Measurements from ENCODE around the gene PRR33.
A peak's percentile ranks its signal among the peaks of the same experiment; 100 is the strongest.

The PRR33 gene

DNA sequence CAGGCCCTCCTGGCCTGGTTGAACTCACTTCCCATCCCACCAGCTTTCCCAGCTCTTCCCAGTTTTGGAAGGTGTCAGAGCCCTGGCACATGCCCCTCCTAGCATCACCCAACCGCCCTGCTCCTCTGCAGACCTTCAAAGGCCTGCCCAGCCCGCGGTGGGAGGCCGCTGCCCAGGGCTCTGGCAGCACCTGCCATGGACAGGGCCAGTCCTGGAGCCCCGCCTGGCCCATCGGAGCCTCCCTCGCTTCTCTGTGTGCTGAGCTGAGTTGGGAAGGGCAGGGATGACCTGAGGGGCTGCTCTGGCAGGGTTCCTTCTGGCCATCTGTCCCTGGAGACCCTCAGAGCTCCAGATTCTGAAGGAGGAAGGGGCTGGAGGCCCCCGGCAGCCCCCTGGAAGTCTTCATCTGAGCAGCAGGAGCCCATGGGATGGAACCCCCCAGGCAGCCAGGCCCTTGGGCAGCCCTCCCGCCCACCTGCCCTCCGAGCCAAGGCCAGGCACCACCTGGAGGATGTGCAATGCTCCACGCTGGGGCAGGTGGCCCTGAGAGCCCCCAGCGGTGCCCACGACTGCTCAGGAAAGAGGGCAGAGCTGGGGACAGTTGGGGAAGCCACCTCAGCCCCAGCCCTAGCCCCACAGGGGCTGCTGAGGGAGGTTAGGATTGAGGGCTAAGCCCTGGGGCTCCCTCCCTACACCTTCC lies 35.2 kb downstream of the PRR33 start:
- Histone ChIP-seq H4K20me1 (ENCODE audit: insufficient read depth, low read length, poor library complexity, severe bottlenecking) (peaks cover 11% of the 10 kb centered on the region), H3F3A (ENCODE audit: low read depth) (no peaks in the 10 kb centered on the region)

DNA sequence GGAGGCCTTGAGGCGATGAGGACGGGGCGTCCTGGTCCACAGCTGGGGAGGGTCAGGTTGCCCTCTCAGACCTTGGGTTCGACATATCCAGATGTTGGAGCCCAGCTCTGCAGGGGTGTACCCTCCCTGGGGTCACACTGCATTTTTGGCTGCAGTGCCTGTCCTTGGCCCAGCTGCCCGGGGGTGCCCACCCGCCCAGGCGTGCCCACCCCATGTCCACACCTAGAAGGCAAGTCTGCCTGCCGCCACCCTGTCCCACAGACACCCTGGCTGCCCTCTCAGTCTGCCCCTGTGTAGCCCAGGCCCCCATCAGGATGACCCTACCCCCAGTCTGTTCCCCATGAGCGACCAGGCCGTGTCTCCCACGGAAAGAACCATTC lies 35.8 kb downstream of the PRR33 start:
- TF ChIP-seq EZH2phosphoT487 (IDR thresholded peaks at IDR 0.05; ENCODE audit: borderline replicate concordance) = no peak
- TF ChIP-seq, protein P1, sequence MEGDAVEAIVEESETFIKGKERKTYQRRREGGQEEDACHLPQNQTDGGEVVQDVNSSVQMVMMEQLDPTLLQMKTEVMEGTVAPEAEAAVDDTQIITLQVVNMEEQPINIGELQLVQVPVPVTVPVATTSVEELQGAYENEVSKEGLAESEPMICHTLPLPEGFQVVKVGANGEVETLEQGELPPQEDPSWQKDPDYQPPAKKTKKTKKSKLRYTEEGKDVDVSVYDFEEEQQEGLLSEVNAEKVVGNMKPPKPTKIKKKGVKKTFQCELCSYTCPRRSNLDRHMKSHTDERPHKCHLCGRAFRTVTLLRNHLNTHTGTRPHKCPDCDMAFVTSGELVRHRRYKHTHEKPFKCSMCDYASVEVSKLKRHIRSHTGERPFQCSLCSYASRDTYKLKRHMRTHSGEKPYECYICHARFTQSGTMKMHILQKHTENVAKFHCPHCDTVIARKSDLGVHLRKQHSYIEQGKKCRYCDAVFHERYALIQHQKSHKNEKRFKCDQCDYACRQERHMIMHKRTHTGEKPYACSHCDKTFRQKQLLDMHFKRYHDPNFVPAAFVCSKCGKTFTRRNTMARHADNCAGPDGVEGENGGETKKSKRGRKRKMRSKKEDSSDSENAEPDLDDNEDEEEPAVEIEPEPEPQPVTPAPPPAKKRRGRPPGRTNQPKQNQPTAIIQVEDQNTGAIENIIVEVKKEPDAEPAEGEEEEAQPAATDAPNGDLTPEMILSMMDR (conservative IDR thresholded peaks at IDR 0.05; ENCODE audit: low read length) = no peak
- no peaks in the 10 kb centered on the region for H3K9me2 ChIP-seq (replicated peaks; ENCODE audit: low read depth, low read length)
- H3K27me3 ChIP-seq (ENCODE audit: insufficient read depth, low read length, poor library complexity, severe bottlenecking) = no peaks in the 10 kb centered on the region
- H4K20me1 ChIP-seq (ENCODE audit: insufficient read depth, low read length, poor library complexity, severe bottlenecking) = peaks cover 7% of the 10 kb centered on the region
- H3K9me3 ChIP-seq (ENCODE audit: insufficient read depth, low read depth, low read length) = no peaks in the 10 kb centered on the region
- H3K4me1 ChIP-seq (ENCODE audit: insufficient read depth, low read length, poor library complexity, severe bottlenecking) = peaks cover 10% of the 10 kb centered on the region
- no peaks in the 10 kb centered on the region for H3F3A ChIP-seq (ENCODE audit: low read depth)
- peak overlapping the region; percentile 72 for H3K4me2 ChIP-seq (ENCODE audit: low read depth, low read length, poor library complexity, severe bottlenecking)
- peaks cover 60% of the 10 kb centered on the region; the same call in 1 of the 2 replicates for H3K79me2 ChIP-seq (ENCODE audit: insufficient read depth, low read length)
- no peaks in the 10 kb centered on the region for H3K36me3 ChIP-seq (ENCODE audit: insufficient read depth, low read length)
- H2AFZ ChIP-seq (ENCODE audit: low read length) = no peak overlapping the region
- peak overlapping the region; percentile 22 for H3K4me3 ChIP-seq (ENCODE audit: low read length, poor library complexity, severe bottlenecking)
- peak overlapping the region; percentile 6 for H3K9ac ChIP-seq (ENCODE audit: low read depth, low read length, poor library complexity, severe bottlenecking)

More for the DNA sequence above, 35.2 kb downstream of the PRR33 start:
- Histone ChIP-seq H3K9ac (ENCODE audit: low read depth, low read length, poor library complexity, severe bottlenecking) (peak overlapping the region; percentile 6), H2AFZ (ENCODE audit: low read length) (no peak overlapping the region), H3K79me2 (ENCODE audit: insufficient read depth, low read length) (peaks cover 65% of the 10 kb centered on the region; the same call in 1 of the 2 replicates), H3K9me2 (replicated peaks; ENCODE audit: low read depth, low read length) (no peaks in the 10 kb centered on the region), H3K27me3 (ENCODE audit: insufficient read depth, low read length, poor library complexity, severe bottlenecking) (no peaks in the 10 kb centered on the region), H3K9me3 (ENCODE audit: insufficient read depth, low read depth, low read length) (no peaks in the 10 kb centered on the region), H3K4me3 (ENCODE audit: low read length, poor library complexity, severe bottlenecking) (peak overlapping the region; percentile 22), H3K4me2 (ENCODE audit: low read depth, low read length, poor library complexity, severe bottlenecking) (peak overlapping the region; percentile 72), H3K36me3 (ENCODE audit: insufficient read depth, low read length) (no peaks in the 10 kb centered on the region), H3K4me1 (ENCODE audit: insufficient read depth, low read length, poor library complexity, severe bottlenecking) (peaks cover 10% of the 10 kb centered on the region)
- no peak for TF ChIP-seq EZH2phosphoT487 (IDR thresholded peaks at IDR 0.05; ENCODE audit: borderline replicate concordance)
- TF ChIP-seq, protein P1 (conservative IDR thresholded peaks at IDR 0.05; ENCODE audit: low read length) = no peak

GRCh38 chr11:1854949-1855885 lies 36.5 kb downstream of the PRR33 start:
- Histone ChIP-seq H3K27me3 (ENCODE audit: insufficient read depth, low read length, poor library complexity, severe bottlenecking) (no peaks in the 10 kb centered on the region), H3K9ac (ENCODE audit: low read depth, low read length, poor library complexity, severe bottlenecking) (peak overlapping the region; percentile 91), H3K9me3 (ENCODE audit: insufficient read depth, low read depth, low read length) (no peaks in the 10 kb centered on the region), H3F3A (ENCODE audit: low read depth) (no peaks in the 10 kb centered on the region), H4K20me1 (ENCODE audit: insufficient read depth, low read length, poor library complexity, severe bottlenecking) (peaks cover 7% of the 10 kb centered on the region), H3K4me3 (ENCODE audit: low read length, poor library complexity, severe bottlenecking) (peak overlapping the region; percentile 78), H3K4me2 (ENCODE audit: low read depth, low read length, poor library complexity, severe bottlenecking) (peak overlapping the region; percentile 72), H3K36me3 (ENCODE audit: insufficient read depth, low read length) (no peaks in the 10 kb centered on the region), H3K4me1 (ENCODE audit: insufficient read depth, low read length, poor library complexity, severe bottlenecking) (peaks cover 10% of the 10 kb centered on the region), H2AFZ (ENCODE audit: low read length) (no peak overlapping the region), H3K9me2 (replicated peaks; ENCODE audit: low read depth, low read length) (no peaks in the 10 kb centered on the region), H3K79me2 (ENCODE audit: insufficient read depth, low read length) (peaks cover 60% of the 10 kb centered on the region; the same call in 1 of the 2 replicates)
- TF ChIP-seq, protein P1 (conservative IDR thresholded peaks at IDR 0.05; ENCODE audit: low read length) = no peak
- TF ChIP-seq EZH2phosphoT487 (IDR thresholded peaks at IDR 0.05; ENCODE audit: borderline replicate concordance) = no peak
